Activated CD4-positive, alpha-beta T cell treated with anti-CD3 and anti-CD28 coated beads for 36 hours (primary cell): ENCODE measurements around the gene PTPRJ. TPM values are rescaled to one million over a fixed set of nuclear protein-coding genes. Genes with fewer than 3 reads are reported as not detected.

Source experiments
- ATAC-seq: fragments of 200-7000 bp; cut with Tn5 transposase; one replicate; pipeline ENCODE4 v1.10.0; 2021; ENCODE audit warnings: mild to moderate bottlenecking, moderate library complexity
- CTCF ChIA-PET: fragments of 350-600 bp; sonication (Branson Sonifier 250); formaldehyde crosslinking; loops from one replicate; lab custom pipeline; 2021; ENCODE audit warnings: antibody characterized with exemption; lab: Charles Lee
- POLR2A ChIA-PET: fragments of 350-600 bp; sonication (Branson Sonifier 250); formaldehyde crosslinking; loops from one replicate; lab custom pipeline; 2021; ENCODE audit warnings: antibody characterized with exemption, inconsistent platforms; lab: Charles Lee
- DNase-seq: peaks from one replicate; pipeline ENCODE4 v3.0.0-alpha.2; 2020
- H3K27ac Mint-ChIP-seq: one replicate; pipeline ENCODE4 v1.8.0; 2021; ENCODE audit warnings: mixed read lengths
- H3K27me3 Mint-ChIP-seq: one replicate; pipeline ENCODE4 v1.8.0; 2021; ENCODE audit warnings: mixed read lengths
- H3K36me3 Mint-ChIP-seq: one replicate; pipeline ENCODE4 v1.8.0; 2021; ENCODE audit warnings: low read depth, mixed read lengths
- H3K4me1 Mint-ChIP-seq: one replicate; pipeline ENCODE4 v1.8.0; 2021; ENCODE audit warnings: mixed read lengths
- H3K4me3 Mint-ChIP-seq: one replicate; pipeline ENCODE4 v1.8.0; 2021; ENCODE audit warnings: mild to moderate bottlenecking, moderate library complexity, mixed read lengths
- H3K9me3 Mint-ChIP-seq: one replicate; pipeline ENCODE4 v1.8.0; 2021; ENCODE audit warnings: low read depth, mixed read lengths
- intact Hi-C, 2 experiments: fragments of 100-400 bp; cut with DNase I in 1 of 2; cut with micrococcal nuclease in 1 of 2; formaldehyde crosslinking; loops; one replicate each; pipeline versions ENCODE4 v1.14.2 to v1.15.1; 2022 to 2024; cut with DNase I, micrococcal nuclease
- total RNA-seq, 2 experiments: library from RNA; stranded (reverse); gene quantifications; one replicate each; pipeline ENCODE4 v1.2.3, GENCODE V29; 2021

PTPRJ gene
- total RNA-seq, 2 experiments from 2014 or later: 20.8 to 21.3 TPM

DNA sequence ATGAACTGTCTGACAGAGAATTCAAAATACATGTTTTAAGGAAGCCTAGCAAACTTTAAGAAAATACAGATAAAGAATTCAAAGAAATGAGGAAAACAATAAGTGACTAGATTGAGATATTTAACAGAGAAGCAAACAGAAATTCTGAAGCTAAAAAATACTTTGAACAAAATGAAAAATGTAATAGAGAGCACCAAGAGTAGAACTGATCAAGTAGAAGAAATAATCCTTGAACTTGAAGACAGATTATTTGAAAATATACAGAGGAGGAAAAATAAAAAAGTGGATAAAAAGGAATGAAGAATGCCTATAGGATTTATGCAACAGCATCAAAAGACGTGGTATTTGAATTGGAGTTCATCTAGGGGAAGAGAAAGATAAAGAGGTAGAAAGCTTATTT, 134.4 kb downstream of the PTPRJ start:
- peaks cover 4% of the 10 kb centered on the region for H3K4me1 Mint-ChIP-seq
- intact Hi-C loops: loop anchor here (5.0 to 10.0 kb wide), 2 partner anchors 350 to 472 kb away; partner anchors contain the start of genes FNBP4 (in 1 of the 2) and MTCH2 (in 1 of the 2)
- DNase-seq (no peak), ATAC-seq (no peak)
- ChIA-PET CTCF (interaction anchor here (0.6 to 12.0 kb wide), 5 partner anchors 54 to 1140 kb away, joined by 3 to 209 read pairs (median 3); no protein-coding TSS in a partner anchor), POLR2A (no interaction called here)
- H3K9me3 Mint-ChIP-seq: peaks cover 10% of the 10 kb centered on the region
- no peak overlapping the region for H3K27ac Mint-ChIP-seq
- H3K4me3 Mint-ChIP-seq: no peak overlapping the region
- no peaks in the 10 kb centered on the region for H3K27me3 Mint-ChIP-seq
- peaks cover 14% of the 10 kb centered on the region for H3K36me3 Mint-ChIP-seq

DNA sequence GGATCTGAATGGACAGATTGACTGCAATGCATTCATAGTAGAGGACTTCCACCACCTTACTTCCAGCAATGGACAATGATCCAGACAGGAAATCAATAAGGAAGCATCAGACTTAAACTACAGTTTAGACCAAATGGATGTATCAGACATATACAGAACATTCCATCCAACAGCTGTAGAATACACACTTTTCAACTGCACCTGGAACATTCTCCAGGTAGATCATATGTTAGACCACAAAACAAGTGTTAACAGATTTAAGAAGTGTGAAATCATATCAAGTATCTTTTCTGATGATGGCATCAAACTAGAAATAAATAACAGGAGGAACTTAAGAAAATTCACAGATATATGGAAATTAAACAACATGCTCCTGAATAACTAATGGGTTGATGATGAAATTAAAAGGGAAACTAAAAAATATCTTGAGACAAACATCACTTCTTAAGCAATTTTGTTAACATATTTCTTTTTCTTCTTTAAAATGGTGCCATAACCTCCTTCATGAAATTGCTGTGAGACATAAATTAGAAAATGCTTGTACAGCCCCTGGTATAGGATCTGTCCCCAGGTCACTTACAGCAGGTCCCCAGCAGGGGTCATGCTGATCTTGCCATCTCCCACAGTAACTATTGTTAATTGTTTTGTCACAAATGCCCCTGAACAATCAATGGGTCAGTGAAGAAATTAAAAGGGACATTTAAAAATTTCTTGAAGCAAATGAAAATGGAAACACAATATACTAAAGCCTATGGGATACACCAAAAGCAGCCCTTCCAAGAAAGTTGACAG, 136.3 kb downstream of the PTPRJ start:
- no peak overlapping the region for H3K27ac Mint-ChIP-seq
- peaks cover 18% of the 10 kb centered on the region for H3K36me3 Mint-ChIP-seq
- ATAC-seq (peak; percentile 49), DNase-seq (peak; percentile 34)
- POLR2A ChIA-PET: no interaction called here
- intact Hi-C loops: loop anchor here in 1 of 2 experiments (10.0 kb wide), 1 partner anchor 352 kb away; the partner anchor contains the start of gene FNBP4
- no peaks in the 10 kb centered on the region for H3K4me1 Mint-ChIP-seq
- H3K9me3 Mint-ChIP-seq: peaks cover 10% of the 10 kb centered on the region
- CTCF ChIA-PET: interaction anchor here (0.7 to 12.0 kb wide), 9 partner anchors 9 to 286 kb away, joined by 3 to 209 read pairs (median 4); no protein-coding TSS in a partner anchor
- H3K27me3 Mint-ChIP-seq: no peaks in the 10 kb centered on the region
- no peak overlapping the region for H3K4me3 Mint-ChIP-seq

DNA sequence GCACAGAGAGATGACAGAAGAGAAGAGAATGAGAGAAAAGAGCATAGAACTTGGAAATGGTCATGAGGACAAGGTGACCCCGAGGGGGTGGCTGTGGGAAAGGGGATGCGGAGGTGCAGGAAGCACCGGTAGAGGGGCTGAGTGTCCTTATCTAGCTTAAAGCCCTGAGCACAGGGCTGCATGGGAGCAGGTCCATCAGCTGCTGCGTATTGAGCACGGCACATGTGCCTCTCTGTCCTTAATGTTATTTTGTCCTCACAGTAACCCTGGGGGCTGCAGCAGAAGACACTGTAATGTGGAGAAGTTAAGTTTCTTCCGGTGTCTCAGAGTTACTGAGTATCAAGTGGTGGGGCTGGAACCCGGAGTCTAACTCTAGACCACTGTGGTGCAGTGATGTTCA, 141.9 kb downstream of the PTPRJ start:
- DNase-seq: no peak
- ChIA-PET CTCF (interaction anchor here (1.2 kb wide), 1 partner anchor 167 kb away, joined by 6 read pairs; no protein-coding TSS in a partner anchor), POLR2A (no interaction called here)
- Mint-ChIP-seq H3K36me3 (peaks cover 20% of the 10 kb centered on the region), H3K9me3 (no peaks in the 10 kb centered on the region), H3K27ac (no peak overlapping the region), H3K4me3 (no peak overlapping the region), H3K4me1 (no peaks in the 10 kb centered on the region), H3K27me3 (no peaks in the 10 kb centered on the region)
- ATAC-seq: no peak
- intact Hi-C loops: no loop called here

GRCh38 chr11:48122656-48123055, 142.3 kb downstream of the PTPRJ start:
- H3K4me1 Mint-ChIP-seq: no peaks in the 10 kb centered on the region
- peaks cover 24% of the 10 kb centered on the region for H3K36me3 Mint-ChIP-seq
- CTCF ChIA-PET: no interaction called here
- ATAC-seq (no peak), DNase-seq (no peak)
- no peak overlapping the region for H3K27ac Mint-ChIP-seq
- H3K9me3 Mint-ChIP-seq: no peaks in the 10 kb centered on the region
- H3K27me3 Mint-ChIP-seq: no peaks in the 10 kb centered on the region
- intact Hi-C loops: no loop called here
- H3K4me3 Mint-ChIP-seq: no peak overlapping the region
- POLR2A ChIA-PET: no interaction called here

GRCh38 chr11:48123254-48123875, 143.0 kb downstream of the PTPRJ start:
- ATAC-seq (no peak), DNase-seq (no peak)
- Mint-ChIP-seq H3K36me3 (peaks cover 28% of the 10 kb centered on the region), H3K27ac (no peak overlapping the region), H3K9me3 (no peaks in the 10 kb centered on the region), H3K27me3 (no peaks in the 10 kb centered on the region), H3K4me1 (no peaks in the 10 kb centered on the region), H3K4me3 (no peak overlapping the region)
- POLR2A ChIA-PET: no interaction called here
- CTCF ChIA-PET: interaction anchor here (1.0 to 1.1 kb wide), 2 partner anchors 12 to 189 kb away, joined by 3 read pairs; no protein-coding TSS in a partner anchor
- intact Hi-C loops: no loop called here

GRCh38 chr11:48123934-48124755, 143.8 kb downstream of the PTPRJ start:
- intact Hi-C loops: no loop called here
- CTCF ChIA-PET: interaction anchor here (1.0 to 1.1 kb wide), 3 partner anchors 13 to 190 kb away, joined by 3 read pairs; no protein-coding TSS in a partner anchor
- no peaks in the 10 kb centered on the region for H3K9me3 Mint-ChIP-seq
- POLR2A ChIA-PET: no interaction called here
- ATAC-seq (no peak), DNase-seq (no peak)
- H3K4me1 Mint-ChIP-seq: no peaks in the 10 kb centered on the region
- no peak overlapping the region for H3K27ac Mint-ChIP-seq
- peaks cover 28% of the 10 kb centered on the region for H3K36me3 Mint-ChIP-seq
- no peaks in the 10 kb centered on the region for H3K27me3 Mint-ChIP-seq
- H3K4me3 Mint-ChIP-seq: no peak overlapping the region

DNA sequence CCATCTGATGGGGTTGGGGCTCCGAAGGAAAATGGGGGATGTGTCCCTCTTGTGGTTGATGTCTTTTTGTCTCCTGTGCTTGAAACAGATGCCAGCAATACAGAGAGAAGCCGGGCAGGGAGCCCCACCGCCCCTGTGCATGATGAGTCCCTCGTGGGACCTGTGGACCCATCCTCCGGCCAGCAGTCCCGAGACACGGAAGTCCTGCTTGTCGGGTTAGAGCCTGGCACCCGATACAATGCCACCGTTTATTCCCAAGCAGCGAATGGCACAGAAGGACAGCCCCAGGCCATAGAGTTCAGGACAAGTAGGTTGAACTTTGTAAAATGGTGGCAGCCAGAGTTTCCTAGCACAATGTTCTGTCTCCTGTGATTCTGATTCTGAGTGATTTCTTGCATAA, 144.5 kb downstream of the PTPRJ start:
- Mint-ChIP-seq H3K4me3 (no peak overlapping the region), H3K4me1 (no peaks in the 10 kb centered on the region), H3K9me3 (no peaks in the 10 kb centered on the region), H3K27me3 (no peaks in the 10 kb centered on the region), H3K27ac (no peak overlapping the region), H3K36me3 (peaks cover 29% of the 10 kb centered on the region)
- intact Hi-C loops: no loop called here
- CTCF ChIA-PET: interaction anchor here (1.1 kb wide), 1 partner anchor 17 kb away, joined by 3 read pairs; no protein-coding TSS in a partner anchor
- DNase-seq: no peak
- POLR2A ChIA-PET: no interaction called here
- no peak for ATAC-seq

- H3K9me3 Mint-ChIP-seq: no peaks in the 10 kb centered on the region
- no peaks in the 10 kb centered on the region for H3K27me3 Mint-ChIP-seq
- intact Hi-C loops: no loop called here
- POLR2A ChIA-PET: no interaction called here
- ATAC-seq (no peak), DNase-seq (no peak)
- H3K27ac Mint-ChIP-seq: no peak overlapping the region
- H3K4me1 Mint-ChIP-seq: no peaks in the 10 kb centered on the region
- H3K4me3 Mint-ChIP-seq: no peak overlapping the region
- peaks cover 28% of the 10 kb centered on the region for H3K36me3 Mint-ChIP-seq
- CTCF ChIA-PET: no interaction called here
These were observed 145.5 kb downstream of the PTPRJ start for GRCh38 chr11:48125866-48126265.

GRCh38 chr11:48127521-48128183, 147.3 kb downstream of the PTPRJ start:
- POLR2A ChIA-PET: no interaction called here
- no peaks in the 10 kb centered on the region for H3K9me3 Mint-ChIP-seq
- CTCF ChIA-PET: interaction anchor here (0.6 kb wide), 1 partner anchor 53 kb away, joined by 3 read pairs; no protein-coding TSS in a partner anchor
- no peak overlapping the region for H3K4me3 Mint-ChIP-seq
- intact Hi-C loops: no loop called here
- no peak for ATAC-seq
- H3K4me1 Mint-ChIP-seq: no peaks in the 10 kb centered on the region
- H3K27me3 Mint-ChIP-seq: no peaks in the 10 kb centered on the region
- DNase-seq: no peak
- H3K27ac Mint-ChIP-seq: no peak overlapping the region
- peaks cover 27% of the 10 kb centered on the region for H3K36me3 Mint-ChIP-seq

DNA sequence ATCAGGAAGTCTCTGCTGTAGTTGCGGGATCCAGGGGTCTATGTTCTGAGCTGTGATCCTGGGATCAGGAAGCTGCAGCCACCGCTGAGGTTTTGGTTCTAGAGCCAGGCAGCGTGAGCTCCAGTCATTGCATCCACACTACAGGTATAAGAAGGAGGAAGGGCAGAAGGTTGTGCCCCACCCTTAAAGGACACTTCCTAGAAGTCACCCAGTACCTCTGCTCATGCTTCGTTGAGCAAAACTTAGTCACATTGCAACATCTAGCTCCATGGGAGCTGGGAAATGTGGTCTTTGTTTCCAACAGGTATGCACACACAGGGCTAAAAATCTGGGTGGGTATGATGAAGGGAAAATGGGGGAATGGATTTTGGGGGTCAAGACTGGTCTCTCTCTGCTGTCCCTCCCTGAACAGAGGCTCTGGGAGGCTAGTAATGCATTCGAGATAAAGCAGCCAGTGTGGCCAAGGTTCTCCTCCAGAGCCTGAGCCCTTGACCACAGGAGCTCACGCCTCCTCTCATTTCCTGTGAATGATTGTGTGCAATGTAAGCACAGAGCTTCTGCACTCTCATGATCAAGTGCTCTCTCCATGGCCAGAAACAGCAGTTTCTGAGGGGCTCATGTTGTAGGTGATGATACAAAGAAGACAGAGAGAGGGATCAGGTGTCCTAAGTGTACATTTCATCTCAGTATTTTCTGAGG, 149.5 kb downstream of the PTPRJ start:
- CTCF ChIA-PET: interaction anchor here (0.6 to 1.6 kb wide), 2 partner anchors 10 to 169 kb away, joined by 3 to 4 read pairs; no protein-coding TSS in a partner anchor
- ATAC-seq (no peak), DNase-seq (no peak)
- H3K36me3 Mint-ChIP-seq: peaks cover 27% of the 10 kb centered on the region
- no peak overlapping the region for H3K27ac Mint-ChIP-seq
- H3K4me1 Mint-ChIP-seq: no peaks in the 10 kb centered on the region
- H3K9me3 Mint-ChIP-seq: no peaks in the 10 kb centered on the region
- intact Hi-C loops: no loop called here
- no peak overlapping the region for H3K4me3 Mint-ChIP-seq
- POLR2A ChIA-PET: no interaction called here
- H3K27me3 Mint-ChIP-seq: no peaks in the 10 kb centered on the region
